IPS-15b (cell line): ENCODE data around the gene SERTAD2.

Experiments
- H3K27me3 ChIP-seq: one replicate; pipeline ENCODE4 v1.6.1; 2013; ENCODE audit warnings: low read length; ENCODE audit not compliant: control insufficient read depth, insufficient read depth
- H3K36me3 ChIP-seq: one replicate; pipeline ENCODE4 v1.6.1; 2013; ENCODE audit warnings: low read length; ENCODE audit not compliant: control insufficient read depth, insufficient read depth
- H3K4me1 ChIP-seq: one replicate; pipeline ENCODE4 v1.6.1; 2013; ENCODE audit warnings: mild to moderate bottlenecking, low read length; ENCODE audit not compliant: control insufficient read depth, insufficient read depth
- H3K4me3 ChIP-seq: one replicate; pipeline ENCODE4 v1.5.1; 2013; ENCODE audit warnings: low read depth, low read length
- H3K9ac ChIP-seq: one replicate; pipeline ENCODE4 v1.6.1; 2013; ENCODE audit warnings: low read depth, mild to moderate bottlenecking, low read length
- H3K9me3 ChIP-seq: one replicate; pipeline ENCODE4 v1.6.1; 2013; ENCODE audit warnings: mild to moderate bottlenecking, low read length; ENCODE audit not compliant: control insufficient read depth, insufficient read depth

SERTAD2 gene

DNA sequence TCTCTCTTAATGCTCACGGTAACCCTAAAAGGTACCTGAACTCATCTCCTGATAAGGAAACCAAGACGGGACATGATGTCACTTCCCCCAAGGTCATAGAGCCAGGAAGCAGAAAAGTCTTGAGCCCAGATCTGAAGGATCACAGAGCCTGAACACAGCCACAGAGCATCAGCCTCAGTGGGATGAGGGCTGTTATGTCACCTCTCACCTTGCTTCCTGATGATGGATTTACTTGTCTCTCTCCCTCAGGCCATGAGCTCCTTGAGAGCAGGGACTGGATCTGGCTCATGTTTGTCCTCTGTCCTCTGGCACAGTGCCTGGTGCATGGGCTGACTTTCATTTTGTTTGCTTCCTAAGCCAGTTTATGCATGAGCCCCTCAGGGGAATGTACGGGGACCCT lies 54.2 kb downstream of the SERTAD2 start:
- H3K36me3 ChIP-seq: no peaks in the 10 kb centered on the region
- no peaks in the 10 kb centered on the region for H3K27me3 ChIP-seq
- no peaks in the 10 kb centered on the region for H3K4me1 ChIP-seq
- no peaks in the 10 kb centered on the region for H3K9me3 ChIP-seq
- no peak overlapping the region for H3K4me3 ChIP-seq
- H3K9ac ChIP-seq: no peak overlapping the region

DNA sequence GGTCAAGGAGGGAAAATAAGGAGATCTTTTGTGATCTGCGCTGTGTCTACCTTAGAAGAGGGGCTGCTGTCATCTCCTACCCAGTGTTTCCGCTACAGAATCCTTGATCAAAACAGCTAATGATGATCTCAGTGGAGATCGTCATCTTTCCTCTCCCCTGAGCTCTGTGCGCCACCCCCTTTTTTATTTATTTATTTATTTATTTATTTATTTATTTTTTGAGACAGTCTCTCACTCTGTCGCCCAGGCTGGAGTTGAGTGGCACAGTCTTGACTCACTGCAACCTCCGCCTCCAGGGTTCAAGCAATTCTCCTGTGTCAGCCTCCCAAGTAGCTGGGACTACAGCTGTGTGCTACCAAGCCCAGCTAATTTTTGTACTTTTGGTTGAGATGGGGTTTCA lies 55.5 kb downstream of the SERTAD2 start:
- H3K4me3 ChIP-seq: no peak overlapping the region
- H3K9me3 ChIP-seq: no peaks in the 10 kb centered on the region
- no peaks in the 10 kb centered on the region for H3K4me1 ChIP-seq
- H3K27me3 ChIP-seq: no peaks in the 10 kb centered on the region
- H3K9ac ChIP-seq: no peak overlapping the region
- H3K36me3 ChIP-seq: no peaks in the 10 kb centered on the region

DNA sequence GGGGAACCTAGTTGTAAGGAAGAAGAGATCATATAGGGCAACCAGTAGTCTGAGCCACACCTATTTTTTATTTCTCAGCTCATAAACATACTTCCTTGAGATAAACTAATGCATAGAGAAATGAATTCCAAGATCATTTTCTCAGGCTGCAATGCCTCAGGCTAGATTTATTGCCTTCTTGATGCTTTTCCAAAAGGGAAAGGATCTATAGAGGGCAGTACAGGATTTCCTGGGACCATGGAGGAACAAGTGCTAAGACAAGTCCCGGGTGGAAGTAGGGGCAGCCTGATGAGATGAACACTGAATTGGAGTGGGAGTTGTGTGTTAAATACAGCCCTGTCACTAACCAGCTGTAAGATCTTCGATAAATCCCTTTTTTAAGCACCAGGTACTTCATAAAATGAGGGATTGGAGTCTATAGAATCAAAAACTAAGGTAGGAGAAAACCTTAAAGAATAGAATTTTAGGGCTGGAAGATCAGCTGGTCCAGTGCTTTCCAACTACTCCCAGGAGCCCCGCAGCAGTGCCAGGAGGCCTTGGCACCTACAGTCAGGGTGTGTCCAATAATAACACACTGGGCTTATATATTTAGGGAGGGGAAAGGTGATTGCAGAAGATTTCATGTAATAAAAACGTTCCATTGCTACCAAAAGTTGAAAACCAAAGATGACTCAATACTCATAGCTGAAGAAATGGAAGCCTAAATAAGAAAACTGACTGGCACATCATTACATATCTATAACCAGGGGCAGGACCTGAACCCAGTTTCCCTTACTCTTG lies 58.1 kb downstream of the SERTAD2 start:
- Histone ChIP-seq H3K9ac (no peak overlapping the region), H3K4me1 (no peaks in the 10 kb centered on the region), H3K9me3 (no peaks in the 10 kb centered on the region), H3K36me3 (no peaks in the 10 kb centered on the region), H3K4me3 (no peak overlapping the region), H3K27me3 (no peaks in the 10 kb centered on the region)

DNA sequence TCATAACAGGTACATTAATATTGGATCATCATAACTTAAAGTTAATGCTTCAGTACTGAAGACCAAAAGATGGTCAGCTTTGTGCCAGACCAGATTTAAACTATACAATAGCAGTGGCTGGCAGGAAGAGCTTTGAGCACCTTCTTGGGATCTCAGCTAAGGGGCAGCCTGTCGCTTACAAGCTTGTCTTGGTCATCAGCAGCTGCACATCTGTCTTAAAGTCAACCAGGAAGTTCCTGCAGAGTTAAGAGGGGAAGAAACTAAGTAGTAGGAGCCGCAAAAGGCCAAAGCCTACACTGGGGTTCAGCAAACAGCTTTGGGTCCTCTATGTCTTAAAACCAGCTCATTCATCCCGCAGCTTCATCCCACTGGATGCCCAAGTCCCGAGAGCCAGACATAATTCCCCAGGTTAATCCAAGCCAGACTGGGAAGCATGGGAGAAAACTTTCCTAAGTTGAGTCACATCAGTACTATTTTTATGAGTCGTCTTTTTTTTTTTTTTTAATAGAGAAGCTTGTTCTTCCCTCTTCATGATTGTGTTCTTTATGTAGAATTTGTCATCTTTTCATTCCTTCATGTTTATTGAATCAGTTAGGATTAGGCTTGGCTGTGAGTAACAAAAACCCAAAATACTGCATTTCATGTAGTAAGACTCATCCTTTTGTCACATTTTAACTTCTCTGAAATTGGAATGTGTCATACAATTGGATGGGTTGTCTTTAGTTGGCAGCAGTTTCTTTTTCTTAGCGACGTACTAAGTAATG lies 59.3 kb downstream of the SERTAD2 start:
- no peaks in the 10 kb centered on the region for H3K9me3 ChIP-seq
- no peaks in the 10 kb centered on the region for H3K27me3 ChIP-seq
- H3K36me3 ChIP-seq: no peaks in the 10 kb centered on the region
- no peak overlapping the region for H3K4me3 ChIP-seq
- H3K9ac ChIP-seq: no peak overlapping the region
- no peaks in the 10 kb centered on the region for H3K4me1 ChIP-seq

DNA sequence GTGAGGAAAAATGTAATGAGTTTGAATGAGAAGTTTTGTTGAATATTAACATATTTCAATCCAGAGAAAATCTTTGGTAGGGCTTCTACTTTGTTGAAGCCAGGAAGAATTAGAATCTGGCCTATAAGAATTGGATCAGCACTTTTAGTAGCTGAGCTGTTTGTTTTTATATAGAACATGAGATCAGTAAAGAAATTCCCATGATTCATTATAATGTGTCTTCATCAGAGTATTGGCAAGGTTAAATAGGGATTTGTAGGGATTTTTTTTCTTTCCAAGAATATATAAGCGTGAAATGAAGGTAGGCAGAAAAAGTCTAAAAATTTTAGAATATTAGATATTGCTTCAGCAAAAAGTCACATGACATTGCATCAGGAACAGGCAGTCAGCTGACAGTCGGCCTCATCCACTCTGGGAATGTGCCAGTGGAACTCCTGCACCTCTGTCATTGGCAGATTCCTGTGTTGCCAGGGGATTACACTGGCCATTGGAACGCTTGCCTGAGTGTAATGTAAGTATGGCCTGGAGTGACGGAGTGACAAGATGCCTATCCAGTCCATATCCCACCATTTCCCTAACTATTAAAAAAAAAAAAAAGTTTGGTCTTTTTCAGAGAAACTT lies 60.6 kb downstream of the SERTAD2 start:
- no peaks in the 10 kb centered on the region for H3K9me3 ChIP-seq
- H3K9ac ChIP-seq: no peak overlapping the region
- no peaks in the 10 kb centered on the region for H3K36me3 ChIP-seq
- H3K27me3 ChIP-seq: no peaks in the 10 kb centered on the region
- H3K4me1 ChIP-seq: no peaks in the 10 kb centered on the region
- no peak overlapping the region for H3K4me3 ChIP-seq

DNA sequence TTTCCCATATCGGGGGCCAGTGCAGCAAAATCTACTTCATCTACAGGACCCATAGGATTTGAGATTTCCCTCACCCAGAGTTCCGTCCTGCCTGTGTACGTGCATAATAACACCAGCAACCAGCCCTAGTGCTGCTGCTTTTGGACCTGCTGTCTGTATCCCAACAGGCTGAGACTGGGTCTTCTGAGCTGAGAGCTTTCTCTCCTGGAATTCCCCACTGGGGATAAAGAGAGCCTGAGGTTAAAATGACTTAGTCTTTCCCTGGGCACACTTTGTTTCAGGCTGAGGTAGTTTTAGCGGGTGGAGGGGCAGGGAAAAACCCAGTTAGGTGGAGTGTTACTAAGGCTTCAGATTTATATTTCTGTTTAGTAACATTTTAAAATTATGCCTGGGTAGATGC lies 62.5 kb downstream of the SERTAD2 start:
- Histone ChIP-seq H3K36me3 (no peaks in the 10 kb centered on the region), H3K9me3 (no peaks in the 10 kb centered on the region), H3K4me1 (no peaks in the 10 kb centered on the region), H3K4me3 (no peak overlapping the region), H3K9ac (no peak overlapping the region), H3K27me3 (no peaks in the 10 kb centered on the region)

DNA sequence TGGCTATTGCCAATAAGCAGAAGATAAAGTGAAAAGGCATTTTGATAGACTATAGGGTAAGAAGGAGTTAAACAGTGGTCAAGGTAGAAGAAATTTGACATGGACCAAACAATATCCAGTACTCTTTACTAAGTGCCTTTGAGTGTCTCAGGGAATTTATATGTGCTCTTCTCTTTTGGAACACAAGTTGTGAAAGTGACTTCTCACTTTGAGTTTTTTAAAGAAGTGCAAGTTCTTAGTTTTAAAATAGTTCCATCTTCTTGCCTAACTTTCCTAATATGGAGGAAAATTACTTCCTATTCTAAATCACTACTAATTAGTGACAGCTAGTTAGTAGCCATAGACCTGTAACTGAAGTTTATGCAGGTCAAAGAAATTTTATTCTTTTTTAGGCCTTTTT lies 66.2 kb downstream of the SERTAD2 start:
- Histone ChIP-seq H3K9me3 (no peaks in the 10 kb centered on the region), H3K9ac (no peak overlapping the region), H3K4me3 (no peak overlapping the region), H3K4me1 (no peaks in the 10 kb centered on the region), H3K27me3 (no peaks in the 10 kb centered on the region), H3K36me3 (no peaks in the 10 kb centered on the region)

DNA sequence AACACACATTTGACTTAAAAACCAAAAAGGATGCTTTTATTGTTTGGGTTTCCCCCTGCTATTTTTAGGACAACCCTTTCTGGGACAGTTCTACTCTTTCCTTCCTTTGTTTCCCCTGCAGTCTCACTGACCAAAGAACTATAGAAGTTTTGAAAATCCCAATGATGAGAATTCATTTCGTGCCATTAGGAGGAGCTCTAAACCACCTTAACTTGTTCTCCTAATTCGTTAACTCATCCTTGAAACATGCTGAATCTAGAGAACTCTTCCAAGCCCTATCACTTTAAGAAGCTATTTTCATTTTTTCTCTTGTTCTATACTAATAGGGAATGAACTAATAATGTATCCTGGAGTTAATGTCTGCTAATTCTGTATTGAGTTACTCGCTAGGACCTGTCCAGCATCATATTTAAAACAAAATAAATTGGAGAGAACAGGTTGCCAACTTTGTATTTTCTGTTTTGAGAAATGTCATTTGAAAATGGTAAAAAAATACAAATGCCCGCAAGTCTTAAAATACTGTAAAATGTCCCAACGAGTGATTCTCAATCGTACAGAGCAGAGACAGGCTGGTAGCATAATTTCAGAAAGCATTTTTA lies 66.7 kb downstream of the SERTAD2 start:
- H3K36me3 ChIP-seq: no peaks in the 10 kb centered on the region
- H3K4me1 ChIP-seq: no peaks in the 10 kb centered on the region
- no peaks in the 10 kb centered on the region for H3K27me3 ChIP-seq
- no peaks in the 10 kb centered on the region for H3K9me3 ChIP-seq
- H3K4me3 ChIP-seq: no peak overlapping the region
- no peak overlapping the region for H3K9ac ChIP-seq

DNA sequence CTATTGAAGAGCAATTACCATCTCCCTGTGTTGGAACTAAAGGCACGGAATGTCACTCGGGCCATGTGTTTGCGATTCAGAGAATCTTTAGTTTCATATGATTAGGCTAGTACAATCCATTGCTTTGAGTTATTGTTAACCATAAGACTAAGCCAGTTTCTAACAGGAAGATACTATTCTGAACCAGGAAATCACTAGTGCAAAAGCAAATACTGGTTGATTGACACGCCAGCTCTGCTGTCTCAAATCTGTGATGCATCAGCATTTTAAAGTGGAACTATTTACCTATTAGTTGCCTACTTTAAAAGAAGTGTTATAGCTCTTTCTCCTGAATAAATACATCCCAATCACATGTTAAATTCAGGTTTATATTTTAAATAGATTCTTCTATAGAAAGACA lies 67.7 kb downstream of the SERTAD2 start:
- H3K9ac ChIP-seq: no peak overlapping the region
- no peaks in the 10 kb centered on the region for H3K36me3 ChIP-seq
- H3K4me3 ChIP-seq: no peak overlapping the region
- H3K27me3 ChIP-seq: no peaks in the 10 kb centered on the region
- H3K9me3 ChIP-seq: no peaks in the 10 kb centered on the region
- no peaks in the 10 kb centered on the region for H3K4me1 ChIP-seq

DNA sequence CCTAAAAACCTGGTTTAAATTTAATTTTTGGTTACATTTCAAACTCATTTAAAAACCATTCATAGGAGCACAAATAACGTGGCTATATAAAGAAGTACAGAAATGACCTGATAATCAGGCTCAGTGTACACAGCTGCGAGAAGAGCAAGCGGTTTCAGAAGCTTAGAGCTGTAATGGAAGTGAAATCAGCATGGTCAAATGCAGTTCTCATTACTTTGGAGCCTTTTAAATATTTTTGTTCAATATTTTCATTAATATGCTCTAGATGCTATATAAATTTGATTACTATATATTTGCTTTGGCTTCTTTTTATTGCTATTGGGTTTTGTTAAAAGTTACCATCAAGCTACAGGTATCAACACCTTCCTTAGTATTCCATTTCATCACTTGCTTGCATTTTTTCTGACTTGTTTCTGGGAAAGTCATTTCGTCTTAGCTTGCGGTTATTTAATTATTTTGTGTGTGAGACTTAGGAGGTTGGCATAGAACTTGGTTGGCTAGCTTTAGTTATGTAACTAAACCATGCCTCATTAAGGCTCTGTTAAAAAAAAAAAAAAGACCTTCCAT lies 70.9 kb downstream of the SERTAD2 start:
- Histone ChIP-seq H3K27me3 (no peaks in the 10 kb centered on the region), H3K9me3 (no peaks in the 10 kb centered on the region), H3K4me1 (no peaks in the 10 kb centered on the region), H3K4me3 (no peak overlapping the region), H3K36me3 (no peaks in the 10 kb centered on the region), H3K9ac (no peak overlapping the region)

DNA sequence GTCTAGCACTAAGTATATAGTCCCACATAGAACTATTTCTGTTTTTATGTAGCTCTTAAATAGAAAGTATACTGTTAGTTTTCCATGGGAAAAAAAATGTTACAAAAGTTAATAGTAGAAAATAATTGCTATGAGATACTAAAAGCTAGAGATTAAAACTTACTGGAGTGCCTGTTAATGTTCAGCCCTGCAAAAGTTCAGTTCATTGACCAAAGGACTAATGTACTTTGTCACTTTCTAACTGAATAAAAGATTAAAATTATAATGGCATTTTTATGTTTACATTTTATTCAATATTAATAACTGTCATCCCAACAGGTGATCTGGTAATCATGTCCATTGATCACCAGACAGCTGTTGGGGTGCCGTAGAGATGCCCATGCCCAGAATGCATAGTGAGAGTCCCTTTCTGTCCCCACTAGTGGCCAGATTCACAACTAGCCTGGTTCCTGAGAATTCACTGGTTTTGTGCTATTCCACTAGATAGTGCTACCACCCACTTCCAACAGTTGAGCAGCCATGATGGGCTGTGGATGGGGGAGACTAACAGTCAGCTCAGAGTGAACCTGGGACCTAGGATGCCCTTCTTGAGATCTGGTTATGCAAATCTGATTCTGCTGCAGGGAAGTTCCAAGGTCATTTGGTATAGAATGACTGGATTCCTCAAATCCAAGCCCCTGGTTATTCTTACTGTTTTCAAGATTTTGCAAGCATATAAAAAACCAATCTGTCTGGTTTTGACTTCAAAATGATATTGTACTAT lies 71.8 kb downstream of the SERTAD2 start:
- no peaks in the 10 kb centered on the region for H3K4me1 ChIP-seq
- H3K36me3 ChIP-seq: no peaks in the 10 kb centered on the region
- no peaks in the 10 kb centered on the region for H3K9me3 ChIP-seq
- H3K4me3 ChIP-seq: no peak overlapping the region
- H3K9ac ChIP-seq: no peak overlapping the region
- H3K27me3 ChIP-seq: no peaks in the 10 kb centered on the region
